Measurements from ENCODE around the gene ATP6V1A. TPM values are rescaled to one million over a fixed set of nuclear protein-coding genes. Genes with fewer than 3 reads are reported as not detected.

Gene ATP6V1A
- polyA plus RNA-seq, 1 of the 3 experiments (the other 2 are of a cell fraction) = 12.1 TPM

DNA sequence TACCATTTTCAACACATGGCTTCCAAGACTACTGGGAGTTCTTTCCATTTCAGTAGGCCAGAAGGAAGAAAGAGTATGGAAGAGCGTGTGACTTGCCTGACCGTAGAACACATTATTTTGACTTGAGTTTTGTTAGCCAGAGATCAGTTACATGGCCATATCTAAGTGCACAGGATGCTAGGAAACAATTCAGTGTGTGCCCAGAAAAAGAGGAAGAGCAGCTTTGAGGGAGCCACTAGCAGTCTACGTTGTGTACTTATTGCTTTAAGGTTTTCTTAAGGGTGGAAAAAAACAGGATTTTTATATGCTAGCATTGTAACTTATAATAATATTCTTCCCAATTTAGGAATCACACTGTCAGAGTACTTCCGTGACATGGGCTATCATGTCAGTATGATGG, 47.7 kb downstream of the ATP6V1A start:
- Histone ChIP-seq H3K9me3 (no peaks in the 10 kb centered on the region), H3K9ac (no peak overlapping the region), H3K79me2 (ENCODE audit: insufficient read depth) (no peaks in the 10 kb centered on the region), H3F3A (replicated peaks; ENCODE audit: insufficient read depth) (no peaks in the 10 kb centered on the region), H3K9me2 (no peaks in the 10 kb centered on the region), H2AFZ (ENCODE audit: low read depth) (no peak overlapping the region), H3K27ac (ENCODE audit: low read depth in 2 of 2, low read length in 1 of 2) (no peak overlapping the region), H3K4me1 (ENCODE audit: control insufficient read depth in 1 of 2, insufficient read depth in 2 of 2, low read depth in 1 of 2, low read length in 1 of 2) (no peaks in the 10 kb centered on the region), H3K4me2 (no peak overlapping the region), H3K27me3 (ENCODE audit: insufficient read depth) (no peaks in the 10 kb centered on the region), H3K36me3 (replicated peaks in 1 of 2; ENCODE audit: control insufficient read depth in 1 of 2, insufficient read depth in 2 of 2, low read length in 1 of 2) (peaks cover 40% of the 10 kb centered on the region in 2 experiments), H4K20me1 (ENCODE audit: insufficient read depth) (no peaks in the 10 kb centered on the region), H3K4me3 (ENCODE audit: low read depth in 2 of 2, low read length in 1 of 2) (no peak overlapping the region)
- WGBS (ENCODE audit: low lambda C conversion rate) = 98% methylated on average over 4 of the region's 4 CpGs
- POLR2A ChIA-PET = no interaction called here
- no peak for TF ChIP-seq TEAD4 (IDR thresholded peaks at IDR 0.05; ENCODE audit: borderline replicate concordance, insufficient read depth)
- CTCF ChIA-PET = interaction anchor here (0.7 to 1.5 kb wide), 2 partner anchors 8 to 12 kb away, joined by 3 to 4 read pairs; no protein-coding TSS in a partner anchor
- no peak for DNase-seq

GRCh38 chr3:113795693-113796092, 48.9 kb downstream of the ATP6V1A start:
- H3K4me3 ChIP-seq (ENCODE audit: low read depth in 2 of 2, low read length in 1 of 2) = no peak overlapping the region
- no peaks in the 10 kb centered on the region for H3K9me3 ChIP-seq
- H3K79me2 ChIP-seq (ENCODE audit: insufficient read depth) = no peaks in the 10 kb centered on the region
- no peak overlapping the region for H3K4me2 ChIP-seq
- H3K9ac ChIP-seq = no peak overlapping the region
- peaks cover 40 to 41% of the 10 kb centered on the region in 2 experiments for H3K36me3 ChIP-seq (replicated peaks in 1 of 2; ENCODE audit: control insufficient read depth in 1 of 2, insufficient read depth in 2 of 2, low read length in 1 of 2)
- POLR2A ChIA-PET = no interaction called here
- 92% methylated on average over 4 of the region's 4 CpGs for WGBS (ENCODE audit: low lambda C conversion rate)
- no peaks in the 10 kb centered on the region for H4K20me1 ChIP-seq (ENCODE audit: insufficient read depth)
- H3K27me3 ChIP-seq (ENCODE audit: insufficient read depth) = no peaks in the 10 kb centered on the region
- H3K27ac ChIP-seq (ENCODE audit: low read depth in 2 of 2, low read length in 1 of 2) = no peak overlapping the region
- no peaks in the 10 kb centered on the region for H3F3A ChIP-seq (replicated peaks; ENCODE audit: insufficient read depth)
- TF ChIP-seq NFIC (IDR thresholded peaks at IDR 0.05; ENCODE audit: borderline replicate concordance) (no peak), CTCF (IDR thresholded peaks at IDR 0.05) (0 out of 2 replicates have a peak, but pooled peaks have one; percentile 11), POLR2AphosphoS5 (IDR thresholded peaks at IDR 0.05; ENCODE audit: low read depth, low read length) (no peak)
- no peak overlapping the region for H2AFZ ChIP-seq (ENCODE audit: low read depth)
- CTCF ChIA-PET = interaction anchor here (1.2 kb wide), 1 partner anchor 30 kb away, joined by 3 read pairs; no protein-coding TSS in a partner anchor
- H3K9me2 ChIP-seq = no peaks in the 10 kb centered on the region
- DNase-seq = no peak
- no peaks in the 10 kb centered on the region for H3K4me1 ChIP-seq (ENCODE audit: control insufficient read depth in 1 of 2, insufficient read depth in 2 of 2, low read depth in 1 of 2, low read length in 1 of 2)

- Histone ChIP-seq H3K27ac (ENCODE audit: low read depth in 2 of 2, low read length in 1 of 2) (no peak overlapping the region), H2AFZ (ENCODE audit: low read depth) (no peak overlapping the region), H3K4me3 (ENCODE audit: low read depth in 2 of 2, low read length in 1 of 2) (no peak overlapping the region), H3K9ac (no peak overlapping the region), H3K9me2 (no peaks in the 10 kb centered on the region), H3K36me3 (replicated peaks in 1 of 2; ENCODE audit: control insufficient read depth in 1 of 2, insufficient read depth in 2 of 2, low read length in 1 of 2) (peaks cover 42 to 61% of the 10 kb centered on the region in 2 experiments), H3K9me3 (no peaks in the 10 kb centered on the region), H4K20me1 (ENCODE audit: insufficient read depth) (no peaks in the 10 kb centered on the region), H3K27me3 (ENCODE audit: insufficient read depth) (no peaks in the 10 kb centered on the region), H3K4me2 (no peak overlapping the region), H3F3A (replicated peaks; ENCODE audit: insufficient read depth) (no peaks in the 10 kb centered on the region), H3K79me2 (ENCODE audit: insufficient read depth) (no peaks in the 10 kb centered on the region), H3K4me1 (ENCODE audit: control insufficient read depth in 1 of 2, insufficient read depth in 2 of 2, low read depth in 1 of 2, low read length in 1 of 2) (no peaks in the 10 kb centered on the region)
- ChIA-PET POLR2A (no interaction called here), CTCF (interaction anchor here (1.1 to 1.5 kb wide), 3 partner anchors 9 to 22 kb away, joined by 3 to 4 read pairs (median 3); no protein-coding TSS in a partner anchor)
- 98% methylated on average over 3 of the region's 3 CpGs for WGBS (ENCODE audit: low lambda C conversion rate)
- DNase-seq = no peak
- no peak for TF ChIP-seq CTCF (IDR thresholded peaks at IDR 0.05)
- TF ChIP-seq FOXM1 (IDR thresholded peaks at IDR 0.05; ENCODE audit: low read depth) = no peak
- TF ChIP-seq, protein P1, sequence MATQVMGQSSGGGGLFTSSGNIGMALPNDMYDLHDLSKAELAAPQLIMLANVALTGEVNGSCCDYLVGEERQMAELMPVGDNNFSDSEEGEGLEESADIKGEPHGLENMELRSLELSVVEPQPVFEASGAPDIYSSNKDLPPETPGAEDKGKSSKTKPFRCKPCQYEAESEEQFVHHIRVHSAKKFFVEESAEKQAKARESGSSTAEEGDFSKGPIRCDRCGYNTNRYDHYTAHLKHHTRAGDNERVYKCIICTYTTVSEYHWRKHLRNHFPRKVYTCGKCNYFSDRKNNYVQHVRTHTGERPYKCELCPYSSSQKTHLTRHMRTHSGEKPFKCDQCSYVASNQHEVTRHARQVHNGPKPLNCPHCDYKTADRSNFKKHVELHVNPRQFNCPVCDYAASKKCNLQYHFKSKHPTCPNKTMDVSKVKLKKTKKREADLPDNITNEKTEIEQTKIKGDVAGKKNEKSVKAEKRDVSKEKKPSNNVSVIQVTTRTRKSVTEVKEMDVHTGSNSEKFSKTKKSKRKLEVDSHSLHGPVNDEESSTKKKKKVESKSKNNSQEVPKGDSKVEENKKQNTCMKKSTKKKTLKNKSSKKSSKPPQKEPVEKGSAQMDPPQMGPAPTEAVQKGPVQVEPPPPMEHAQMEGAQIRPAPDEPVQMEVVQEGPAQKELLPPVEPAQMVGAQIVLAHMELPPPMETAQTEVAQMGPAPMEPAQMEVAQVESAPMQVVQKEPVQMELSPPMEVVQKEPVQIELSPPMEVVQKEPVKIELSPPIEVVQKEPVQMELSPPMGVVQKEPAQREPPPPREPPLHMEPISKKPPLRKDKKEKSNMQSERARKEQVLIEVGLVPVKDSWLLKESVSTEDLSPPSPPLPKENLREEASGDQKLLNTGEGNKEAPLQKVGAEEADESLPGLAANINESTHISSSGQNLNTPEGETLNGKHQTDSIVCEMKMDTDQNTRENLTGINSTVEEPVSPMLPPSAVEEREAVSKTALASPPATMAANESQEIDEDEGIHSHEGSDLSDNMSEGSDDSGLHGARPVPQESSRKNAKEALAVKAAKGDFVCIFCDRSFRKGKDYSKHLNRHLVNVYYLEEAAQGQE (IDR thresholded peaks at IDR 0.05; ENCODE audit: low read depth, low read length) = no peak
- TF ChIP-seq RCOR1 (IDR thresholded peaks at IDR 0.05; ENCODE audit: low read length) = no peak
- no peak for TF ChIP-seq USF2 (IDR thresholded peaks at IDR 0.05; ENCODE audit: borderline replicate concordance, low read depth, low read length)
- TF ChIP-seq EP300 (IDR thresholded peaks at IDR 0.05; ENCODE audit: borderline replicate concordance in 1 of 2, low read depth in 1 of 2, low read length in 1 of 2) = no peak
- TF ChIP-seq EZH2phosphoT487 (IDR thresholded peaks at IDR 0.05; ENCODE audit: borderline replicate concordance, low read depth) = no peak
- no peak for TF ChIP-seq JUND (IDR thresholded peaks at IDR 0.05)
These were observed 56.1 kb downstream of the ATP6V1A start for GRCh38 chr3:113802795-113803455.
